Nephron (organoid): ENCODE data around the gene MANEAL.

Experiments used
- H3K27ac Mint-ChIP-seq, 3 experiments: 2 replicates each; pipeline ENCODE4 v1.8.0; 2020; ENCODE audit warnings: mixed read lengths in 3 of 3, mild to moderate bottlenecking in 2 of 3, moderate library complexity in 1 of 3
- H3K27me3 Mint-ChIP-seq: 2 replicates; pipeline ENCODE4 v1.8.0; 2021; ENCODE audit warnings: low read depth, mild to moderate bottlenecking, moderate library complexity, mixed read lengths
- H3K36me3 Mint-ChIP-seq: 2 replicates; pipeline ENCODE4 v1.8.0; 2020; ENCODE audit warnings: low read depth, mixed read lengths
- H3K4me1 Mint-ChIP-seq: 2 replicates; pipeline ENCODE4 v1.8.0; 2020; ENCODE audit warnings: mixed read lengths
- H3K4me3 Mint-ChIP-seq, 3 experiments: 2 replicates each; pipeline ENCODE4 v1.8.0; 2020; ENCODE audit warnings: mild to moderate bottlenecking in 3 of 3, mixed read lengths in 3 of 3, moderate library complexity in 2 of 3
- H3K9me3 Mint-ChIP-seq: 2 replicates; pipeline ENCODE4 v1.8.0; 2020; ENCODE audit warnings: mixed read lengths
- CTCF ChIP-seq, 3 experiments: fragments of 200-600 bp; sonication (generic); IDR thresholded peaks; one replicate each; pipeline ENCODE4 v1.5.0; 2021; ENCODE audit warnings: antibody characterized with exemption in 3 of 3; ENCODE audit not compliant: unreplicated experiment in 3 of 3

Gene MANEAL

GRCh38 chr1:37762516-37762915 lies 31.1 kb upstream of the MANEAL start:
- no peak for TF ChIP-seq CTCF (IDR thresholded peaks at IDR 0.05; ENCODE audit: unreplicated experiment in 3 of 3)
- H3K4me3 Mint-ChIP-seq: no peak overlapping the region
- no peak overlapping the region for H3K27ac Mint-ChIP-seq
- H3K36me3 Mint-ChIP-seq: no peaks in the 10 kb centered on the region
- no peaks in the 10 kb centered on the region for H3K4me1 Mint-ChIP-seq
- peaks cover 4% of the 10 kb centered on the region for H3K9me3 Mint-ChIP-seq
- H3K27me3 Mint-ChIP-seq: peaks cover 58% of the 10 kb centered on the region

GRCh38 chr1:37763791-37764413 lies 29.7 kb upstream of the MANEAL start:
- Mint-ChIP-seq H3K4me3 (peak overlapping the region in 1 of 3 experiments; percentile 1), H3K9me3 (peaks cover 4% of the 10 kb centered on the region), H3K36me3 (no peaks in the 10 kb centered on the region), H3K27ac (no peak overlapping the region), H3K27me3 (peaks cover 72% of the 10 kb centered on the region), H3K4me1 (no peaks in the 10 kb centered on the region)
- no peak for TF ChIP-seq CTCF (IDR thresholded peaks at IDR 0.05; ENCODE audit: unreplicated experiment in 3 of 3)

GRCh38 chr1:37764414-37764825 lies 29.2 kb upstream of the MANEAL start:
- no peak for TF ChIP-seq CTCF (IDR thresholded peaks at IDR 0.05; ENCODE audit: unreplicated experiment in 3 of 3)
- Mint-ChIP-seq H3K4me3 (peak overlapping the region; percentile 1 to 43 (median 13)), H3K9me3 (peaks cover 4% of the 10 kb centered on the region), H3K4me1 (no peaks in the 10 kb centered on the region), H3K27me3 (peaks cover 78% of the 10 kb centered on the region), H3K36me3 (no peaks in the 10 kb centered on the region), H3K27ac (no peak overlapping the region)

- H3K36me3 Mint-ChIP-seq: no peaks in the 10 kb centered on the region
- peaks cover 4% of the 10 kb centered on the region for H3K9me3 Mint-ChIP-seq
- no peak within 1 kb of the TSS for H3K27ac Mint-ChIP-seq
- H3K27me3 Mint-ChIP-seq: peaks cover 83% of the 10 kb centered on the region
- H3K4me1 Mint-ChIP-seq: no peaks in the 10 kb centered on the region
- no peak for TF ChIP-seq CTCF (IDR thresholded peaks at IDR 0.05; ENCODE audit: unreplicated experiment in 3 of 3)
- peak within 1 kb of the TSS; percentile 1 to 43 (median 13) for H3K4me3 Mint-ChIP-seq
Observed at GRCh38 chr1:37764888-37765441, 28.7 kb upstream of the MANEAL start, which contains the start of gene EPHA10. Gene EPHA10, minus strand, starts transcription at chr1:37765120. Its CDS starts 54 bp downstream, at chr1:37765066.

- H3K4me1 Mint-ChIP-seq: no peaks in the 10 kb centered on the region
Observed at GRCh38 chr1:37765916-37766664, 27.6 kb upstream of the MANEAL start.

More at GRCh38 chr1:37765916-37766664, 27.6 kb upstream of the MANEAL start:
- Mint-ChIP-seq H3K4me3 (peak overlapping the region in 1 of 3 experiments; percentile 2), H3K27me3 (peaks cover 94% of the 10 kb centered on the region), H3K27ac (no peak overlapping the region), H3K36me3 (no peaks in the 10 kb centered on the region), H3K9me3 (peaks cover 7% of the 10 kb centered on the region)
- TF ChIP-seq CTCF (IDR thresholded peaks at IDR 0.05; ENCODE audit: unreplicated experiment in 3 of 3): no peak
